DOHH2 (cell line): ENCODE measurements around the gene AGXT.

ENCODE experiments used
- H3F3A ChIP-seq: fragments of 200-600 bp; sonication (generic), shearing (Covaris generic); 2 replicates; pipeline ENCODE4 v1.6.0; 2016; ENCODE audit warnings: antibody characterized with exemption, mild to moderate bottlenecking; ENCODE audit not compliant: control insufficient read depth, insufficient read depth
- H3K27ac ChIP-seq: fragments of 200-600 bp; sonication (generic); 2 replicates; pipeline ENCODE4 v1.5.1; 2014; ENCODE audit warnings: low read depth, mild to moderate bottlenecking, low read length, moderate library complexity
- H3K27me3 ChIP-seq: fragments of 200-600 bp; sonication (generic); 2 replicates; pipeline ENCODE4 v1.6.1; 2014; ENCODE audit warnings: mild to moderate bottlenecking, low read length, mixed read lengths; ENCODE audit not compliant: control insufficient read depth
- H3K36me3 ChIP-seq: fragments of 200-600 bp; sonication (generic); 2 replicates; pipeline ENCODE4 v1.6.1; 2014; ENCODE audit warnings: mild to moderate bottlenecking, low read length, moderate library complexity, mixed read lengths; ENCODE audit not compliant: control insufficient read depth
- H3K4me1 ChIP-seq: fragments of 200-600 bp; sonication (generic); 2 replicates; pipeline ENCODE4 v1.6.1; 2014; ENCODE audit warnings: mild to moderate bottlenecking, low read length, mixed read lengths; ENCODE audit not compliant: control insufficient read depth
- H3K4me2 ChIP-seq: fragments of 200-600 bp; sonication (generic); 2 replicates; pipeline ENCODE4 v1.6.0; 2014; ENCODE audit warnings: mild to moderate bottlenecking, low read length, moderate library complexity
- H3K4me3 ChIP-seq: fragments of 200-600 bp; sonication (generic); 2 replicates; pipeline ENCODE4 v1.5.1; 2014; ENCODE audit warnings: mild to moderate bottlenecking, low read length, mixed read lengths
- H3K79me2 ChIP-seq: fragments of 200-600 bp; sonication (generic); 2 replicates; pipeline ENCODE4 v1.6.1; 2014; ENCODE audit warnings: mild to moderate bottlenecking, low read length, mixed read lengths; ENCODE audit not compliant: control insufficient read depth
- H3K9me2 ChIP-seq: fragments of 200-600 bp; sonication (generic); replicated peaks from 2 replicates; pipeline ENCODE4 v1.6.1; 2014; ENCODE audit warnings: mild to moderate bottlenecking, low read length, mixed read lengths; ENCODE audit not compliant: control insufficient read depth
- H3K9me3 ChIP-seq: fragments of 200-600 bp; sonication (generic); 2 replicates; pipeline ENCODE4 v1.6.1; 2014; ENCODE audit warnings: antibody characterized with exemption, low read length, mixed read lengths; ENCODE audit not compliant: control insufficient read depth, insufficient read depth
- H4K20me1 ChIP-seq: fragments of 200-600 bp; sonication (generic); 2 replicates; pipeline ENCODE4 v1.6.0; 2014; ENCODE audit warnings: low read depth, mild to moderate bottlenecking, antibody characterized with exemption, low read length, moderate library complexity; ENCODE audit not compliant: control insufficient read depth, insufficient read depth
- CTCF ChIP-seq: fragments of 200-600 bp; sonication (generic); IDR thresholded peaks from one replicate; pipeline ENCODE4 v1.5.1; 2014; ENCODE audit warnings: antibody characterized with exemption, mild to moderate bottlenecking, low read depth, low read length; ENCODE audit not compliant: poor library complexity, severe bottlenecking
- EZH2phosphoT487 ChIP-seq: fragments of 200-600 bp; sonication (generic); IDR thresholded peaks from 2 replicates; pipeline ENCODE4 v1.6.1; 2017; ENCODE audit warnings: borderline replicate concordance, mild to moderate bottlenecking, antibody characterized with exemption, low read length, moderate library complexity, mixed read lengths

The AGXT gene

GRCh38 chr2:240886678-240887609, 18.3 kb downstream of the AGXT start:
- peaks cover 5% of the 10 kb centered on the region; the same call in 1 of the 2 replicates for H3K4me1 ChIP-seq
- no peak overlapping the region for H3K4me2 ChIP-seq
- H3F3A ChIP-seq, result no peaks in the 10 kb centered on the region
- no peak overlapping the region for H3K4me3 ChIP-seq
- no peaks in the 10 kb centered on the region for H3K27me3 ChIP-seq
- no peaks in the 10 kb centered on the region for H3K9me2 ChIP-seq
- no peak for TF ChIP-seq CTCF
- no peak for TF ChIP-seq EZH2phosphoT487
- H3K79me2 ChIP-seq, result no peaks in the 10 kb centered on the region
- no peak overlapping the region for H3K27ac ChIP-seq
- H3K9me3 ChIP-seq, result no peaks in the 10 kb centered on the region
- no peaks in the 10 kb centered on the region for H3K36me3 ChIP-seq
- no peaks in the 10 kb centered on the region for H4K20me1 ChIP-seq

GRCh38 chr2:240887631-240888030, 19.0 kb downstream of the AGXT start:
- no peaks in the 10 kb centered on the region for H3K79me2 ChIP-seq
- no peaks in the 10 kb centered on the region for H3F3A ChIP-seq
- no peak for TF ChIP-seq EZH2phosphoT487
- no peak for TF ChIP-seq CTCF
- H3K36me3 ChIP-seq, result no peaks in the 10 kb centered on the region
- no peak overlapping the region for H3K4me2 ChIP-seq
- no peak overlapping the region for H3K27ac ChIP-seq
- no peaks in the 10 kb centered on the region for H3K27me3 ChIP-seq
- peaks cover 5% of the 10 kb centered on the region; the same call in 1 of the 2 replicates for H3K4me1 ChIP-seq
- no peaks in the 10 kb centered on the region for H3K9me3 ChIP-seq
- H3K4me3 ChIP-seq, result no peak overlapping the region
- no peaks in the 10 kb centered on the region for H4K20me1 ChIP-seq
- H3K9me2 ChIP-seq, result no peaks in the 10 kb centered on the region

- no peaks in the 10 kb centered on the region for H3K9me2 ChIP-seq
- no peaks in the 10 kb centered on the region for H4K20me1 ChIP-seq
- H3K27me3 ChIP-seq, result no peaks in the 10 kb centered on the region
- H3K4me1 ChIP-seq, result peaks cover 5% of the 10 kb centered on the region; the same call in 1 of the 2 replicates
- H3K79me2 ChIP-seq, result no peaks in the 10 kb centered on the region
- H3F3A ChIP-seq, result no peaks in the 10 kb centered on the region
- H3K27ac ChIP-seq, result no peak overlapping the region
- H3K4me3 ChIP-seq, result no peak overlapping the region
- H3K36me3 ChIP-seq, result no peaks in the 10 kb centered on the region
- H3K4me2 ChIP-seq, result no peak overlapping the region
- no peaks in the 10 kb centered on the region for H3K9me3 ChIP-seq
- TF ChIP-seq CTCF, result no peak
- TF ChIP-seq EZH2phosphoT487, result no peak
These were observed 19.7 kb downstream of the AGXT start for GRCh38 chr2:240888130-240888889.
